GM21737 (cell line): ENCODE results near the gene MYB.
"Not testable (repeated sequence)": the region's sequence is repeated elsewhere in the genome, so short reads cannot be mapped to it uniquely, and the experiment has no call there.

Experiments used
- ATAC-seq: cut with Tn5 transposase; IDR thresholded peaks from one replicate; pipeline ENCODE4 v1.9.1; 2021; ENCODE audit warnings: mild to moderate bottlenecking, moderate library complexity; ENCODE audit not compliant: unreplicated experiment

MYB gene

DNA sequence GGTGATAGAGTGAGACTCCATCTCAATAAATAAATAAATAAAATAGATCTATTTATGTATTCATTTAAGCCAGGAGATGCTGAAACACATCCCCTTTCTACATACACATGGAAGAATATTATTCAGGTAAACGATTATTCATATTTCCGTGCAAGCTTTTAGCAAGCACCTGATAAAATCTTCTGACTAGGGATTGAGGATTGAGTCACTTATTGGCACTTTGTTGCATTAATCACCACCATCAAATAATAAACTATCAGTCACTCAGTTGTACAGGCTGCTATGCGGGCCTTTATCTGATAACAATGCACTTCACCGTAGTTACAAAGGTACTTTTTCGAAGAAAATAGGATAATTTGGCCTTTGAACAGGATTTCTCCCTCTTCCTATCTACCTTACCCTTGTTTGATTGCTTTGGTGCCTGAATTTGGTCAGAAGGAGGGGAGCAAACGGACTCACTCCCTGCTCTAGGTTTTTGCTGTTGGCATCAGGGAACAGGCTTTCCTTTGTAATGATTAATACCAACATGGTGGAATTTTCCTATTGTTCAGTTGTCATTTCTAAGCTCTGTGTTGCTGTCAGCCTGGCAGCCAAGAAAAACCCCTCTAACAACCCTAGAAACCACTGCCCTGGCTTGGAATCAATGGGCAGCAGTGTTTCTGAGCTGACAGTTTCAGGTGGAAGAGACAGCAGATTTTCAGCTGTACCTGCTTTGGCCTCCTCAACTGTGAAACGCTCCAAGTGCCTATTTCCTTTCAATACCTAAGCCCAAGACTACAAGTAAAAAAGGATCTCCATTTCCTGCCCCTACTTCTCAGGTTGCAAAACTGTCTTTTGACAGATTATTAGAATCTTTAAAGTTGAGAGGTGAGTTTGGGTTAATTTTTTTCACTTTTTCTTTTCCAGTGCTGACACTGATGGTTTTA is 63.0 kb downstream of the MYB start:
- ATAC-seq = no peak

DNA sequence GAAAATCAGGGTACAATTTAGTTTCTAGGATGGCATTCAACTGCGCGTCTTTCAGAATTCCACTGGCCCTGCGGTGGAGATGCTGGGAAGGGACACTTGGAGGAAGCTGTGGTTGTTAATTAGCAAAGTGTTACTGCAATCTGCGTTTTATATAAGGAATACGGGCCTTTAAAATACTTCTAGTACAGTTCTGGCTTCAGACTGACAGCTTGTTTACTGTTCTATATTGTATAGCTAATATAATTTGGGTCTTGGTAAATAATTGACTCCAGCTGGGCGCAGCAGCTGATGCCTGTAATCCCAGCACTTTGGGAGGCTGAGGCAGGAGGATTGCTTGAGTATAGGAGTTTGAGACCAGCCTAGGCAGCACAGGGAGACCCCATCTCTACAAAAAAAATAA is 63.7 kb downstream of the MYB start:
- ATAC-seq = no peak

DNA sequence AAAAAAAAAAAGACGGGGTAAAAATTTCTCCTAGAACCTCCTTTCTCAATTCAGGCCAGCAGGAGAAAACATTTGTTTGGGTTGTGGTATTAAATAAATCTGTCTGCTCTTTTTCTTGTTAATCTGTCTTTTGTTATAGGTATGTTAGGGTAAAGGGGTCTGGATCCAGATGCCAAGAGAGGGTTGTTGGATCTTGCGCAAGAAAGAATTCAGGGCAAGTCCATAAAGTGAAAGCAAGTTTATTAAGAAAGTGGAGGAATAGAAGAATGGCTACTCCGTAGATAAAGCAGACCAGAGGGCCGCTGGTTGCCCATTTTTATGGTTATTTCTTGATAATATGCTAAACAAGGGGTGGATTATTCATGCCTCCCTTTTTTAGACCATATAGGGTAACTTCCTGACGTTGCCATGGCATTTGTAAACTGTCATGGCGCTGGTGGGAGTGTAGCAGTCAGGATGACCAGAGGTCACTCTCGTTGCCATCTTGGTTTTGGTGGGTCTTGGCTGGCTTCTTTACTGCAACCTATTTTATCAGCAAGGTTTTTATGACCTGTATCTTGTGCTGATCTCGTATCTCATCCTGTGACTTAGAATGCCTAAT is 65.4 kb downstream of the MYB start:
- not testable (repeated sequence) for ATAC-seq

DNA sequence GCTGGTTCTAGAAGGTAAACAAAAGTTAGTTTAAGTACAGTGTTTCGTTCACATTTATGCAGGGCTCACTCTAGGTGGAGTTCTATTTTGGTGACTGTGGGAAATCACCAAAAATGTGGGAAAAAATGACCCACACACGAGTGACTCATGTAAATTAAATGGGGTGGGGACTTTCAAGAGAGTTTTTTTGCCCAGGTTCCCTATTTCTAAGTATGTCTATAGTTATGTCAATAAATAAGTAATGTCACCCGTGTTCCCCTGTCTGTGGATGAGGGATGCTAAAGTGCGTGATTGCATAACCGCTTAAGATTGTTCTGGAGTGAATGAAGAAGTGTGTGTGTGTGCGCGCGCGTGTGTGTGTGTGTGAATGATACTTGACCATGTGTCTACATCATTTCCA is 69.1 kb downstream of the MYB start:
- no peak for ATAC-seq

DNA sequence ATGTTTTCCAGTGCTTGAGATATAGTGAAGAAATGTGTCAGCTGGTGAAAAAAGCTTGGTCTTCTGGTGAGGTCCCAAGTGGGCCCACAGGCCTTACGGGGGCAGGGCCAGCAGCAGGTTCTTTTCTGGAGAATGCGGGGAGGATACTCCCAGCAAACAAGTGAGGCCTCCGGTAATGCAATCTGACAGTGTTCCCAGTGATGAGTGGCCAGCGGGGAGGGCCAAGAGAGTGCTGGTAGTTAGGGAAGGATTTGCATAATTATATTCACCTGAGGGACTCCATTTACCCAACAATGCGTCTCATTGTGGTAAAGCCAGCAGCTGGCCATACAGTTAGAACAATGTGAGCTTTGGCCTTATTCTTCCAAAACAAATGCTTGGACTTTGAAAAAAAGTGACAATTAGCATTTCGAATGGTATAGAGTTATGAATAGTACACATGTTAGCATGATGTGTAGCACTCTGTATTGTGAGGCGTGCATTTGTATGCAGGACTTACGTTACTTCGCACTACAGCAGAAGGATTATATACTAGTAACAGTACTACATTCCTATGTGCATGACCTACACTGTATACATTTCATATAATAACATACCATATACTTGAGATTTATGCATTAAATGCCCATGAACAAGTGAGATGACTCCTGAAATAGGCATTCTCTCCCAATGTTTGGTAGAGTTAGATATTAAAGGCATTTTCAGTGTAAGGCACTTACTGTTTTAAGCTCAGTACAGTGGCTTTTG is 69.8 kb downstream of the MYB start:
- no peak for ATAC-seq

DNA sequence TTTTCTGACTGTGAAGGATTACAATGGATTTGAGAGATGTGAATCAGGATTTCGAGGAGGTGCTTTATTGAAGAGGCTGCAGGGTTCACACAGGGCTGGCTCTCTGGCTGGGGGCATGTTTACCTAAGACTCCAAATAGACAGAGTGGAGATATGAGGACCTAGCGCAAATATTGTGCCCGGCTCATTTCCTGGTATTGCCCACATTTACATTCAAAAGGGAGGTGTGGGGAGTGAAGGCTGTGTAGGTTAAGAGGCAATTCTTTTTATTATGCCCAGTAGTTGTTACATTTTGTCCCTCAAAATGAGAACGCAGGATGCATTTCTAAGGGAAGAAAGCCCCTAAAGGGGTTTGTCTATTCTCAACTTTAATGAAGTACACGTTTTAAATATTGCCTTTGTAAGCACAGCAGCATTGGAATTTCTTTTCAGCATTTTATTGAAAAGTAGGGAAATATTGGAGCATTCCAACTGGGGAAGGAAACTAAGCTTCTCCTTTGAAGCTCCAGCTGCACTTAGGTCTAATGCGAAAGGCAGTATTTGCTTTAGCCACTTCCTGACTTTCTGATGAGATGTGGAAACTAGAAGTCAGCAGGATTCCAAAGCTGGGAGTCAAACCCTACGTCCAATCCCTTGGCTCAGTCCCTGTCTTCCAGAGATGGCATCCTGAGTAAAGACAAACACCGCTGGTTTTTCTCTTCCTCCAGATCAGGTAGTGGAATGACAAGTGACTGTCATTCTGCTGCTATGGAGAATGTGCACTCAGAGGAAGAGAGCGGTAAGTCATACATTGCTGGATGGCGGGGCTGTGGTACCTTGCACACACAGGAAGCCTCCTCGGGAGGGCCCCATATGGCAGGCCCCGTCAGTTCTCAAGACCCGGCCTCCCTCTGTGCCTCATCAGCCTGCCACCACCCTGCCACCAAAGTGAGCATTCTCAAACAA is 70.7 kb downstream of the MYB start:
- no peak for ATAC-seq

DNA sequence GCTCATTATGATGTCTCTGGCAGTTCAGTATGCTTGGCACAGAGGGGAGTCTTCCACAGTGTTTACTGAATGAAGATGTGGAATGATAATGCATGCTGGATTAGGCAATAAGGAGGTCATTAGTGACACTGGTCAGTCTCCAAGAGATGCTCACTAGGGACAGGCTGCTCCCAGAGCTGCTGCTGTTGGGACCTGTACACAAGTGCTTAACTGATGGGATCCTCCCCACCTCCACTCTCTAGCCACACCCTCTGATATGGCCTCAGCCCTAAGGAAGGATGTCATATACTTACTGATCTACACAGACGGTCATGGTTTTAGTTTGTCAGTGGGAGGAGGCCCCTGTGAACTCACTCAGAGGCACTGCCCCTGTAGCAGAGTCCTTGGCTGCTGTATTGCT is 73.4 kb downstream of the MYB start:
- no peak for ATAC-seq

DNA sequence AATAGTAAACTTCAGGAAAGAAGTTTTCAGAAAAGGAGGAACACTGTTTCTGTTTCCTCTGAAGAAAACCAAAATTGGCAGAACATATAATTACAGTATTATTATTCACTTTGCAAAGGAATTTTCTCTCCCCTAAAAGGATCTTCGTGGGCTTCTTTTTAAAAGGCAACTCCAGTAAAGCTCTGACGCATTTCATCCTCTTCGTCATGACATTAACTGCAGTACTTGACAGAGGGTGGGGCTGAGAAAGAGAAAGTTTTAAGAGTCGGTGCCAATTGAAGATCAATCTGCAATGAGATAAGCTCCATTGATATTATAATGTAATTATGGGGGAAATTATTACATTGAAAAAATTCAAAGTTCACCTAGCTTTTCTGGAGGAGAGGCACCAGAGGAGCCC is 75.8 kb downstream of the MYB start:
- no peak for ATAC-seq

DNA sequence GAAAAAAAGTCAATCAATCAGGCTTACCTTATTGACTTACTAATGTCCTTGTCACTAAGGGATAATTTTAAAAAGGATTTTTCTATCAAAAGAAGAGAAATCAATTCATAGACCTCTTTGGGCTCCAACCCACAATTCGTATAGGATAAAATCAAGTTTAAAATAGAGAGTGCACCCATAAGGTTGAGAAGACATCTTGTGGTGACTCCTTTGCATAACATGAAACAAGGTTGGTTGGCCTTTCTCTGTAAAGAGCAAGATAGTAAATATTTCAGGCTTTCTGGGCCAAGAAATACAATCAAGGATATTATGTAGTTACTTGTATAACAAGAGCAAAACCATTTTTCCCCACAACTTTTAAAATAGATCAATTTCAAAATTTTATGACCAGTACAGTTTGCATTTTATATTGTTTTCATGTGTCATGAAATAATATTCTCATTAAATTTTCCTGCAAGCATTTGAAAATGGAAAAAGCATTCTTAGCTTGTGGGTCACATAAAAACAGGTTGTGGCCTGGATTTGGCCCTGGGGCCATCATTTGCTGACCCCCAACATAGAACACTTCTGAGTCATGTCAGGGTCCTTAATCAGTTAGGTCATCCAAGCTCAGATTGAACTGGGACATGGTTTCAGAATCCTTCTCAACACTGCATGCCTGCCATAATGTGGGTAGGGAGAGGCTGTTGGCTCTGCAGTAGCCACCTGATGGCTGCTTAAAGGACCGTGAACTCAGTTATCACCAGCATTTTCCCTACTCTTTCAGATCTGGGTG is 76.7 kb downstream of the MYB start:
- ATAC-seq = no peak

DNA sequence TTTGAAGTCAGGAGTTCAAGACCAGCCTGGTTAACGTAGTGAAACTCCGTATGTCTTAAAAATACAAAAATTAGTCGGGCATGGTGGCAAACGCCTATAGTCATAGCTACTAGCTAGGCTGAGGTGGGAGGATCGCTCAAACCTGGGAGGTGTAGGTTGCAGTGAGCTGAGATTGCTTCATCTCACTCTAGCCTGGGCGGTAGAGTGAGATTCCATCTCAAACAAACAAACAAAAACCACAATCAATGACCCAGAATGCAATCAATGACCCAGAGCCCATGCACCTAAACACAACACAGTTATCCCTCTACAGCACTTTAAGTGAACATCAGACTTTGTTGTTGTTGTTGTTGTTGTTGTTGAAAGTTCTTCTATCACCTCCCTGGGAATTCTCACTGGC is 77.9 kb downstream of the MYB start:
- no peak for ATAC-seq

DNA sequence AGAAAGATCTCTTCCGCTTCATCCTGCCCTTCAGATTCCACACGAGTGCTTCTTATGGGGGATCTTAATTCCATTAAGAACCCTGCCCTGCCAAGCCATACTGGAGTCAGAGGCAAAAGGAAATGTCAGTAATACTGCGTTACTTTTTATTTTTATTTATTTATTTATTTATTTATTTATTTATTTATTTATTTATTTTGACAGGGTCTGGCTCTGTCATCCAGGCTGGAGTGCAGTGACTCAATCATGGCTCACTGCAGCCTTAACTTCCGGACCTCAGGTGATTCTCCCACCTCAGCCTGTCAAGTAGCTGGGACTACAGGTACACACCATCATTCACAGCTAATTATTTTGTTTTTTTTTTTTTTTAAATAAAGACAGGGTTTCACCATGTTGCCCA is 79.5 kb downstream of the MYB start:
- no peak for ATAC-seq

DNA sequence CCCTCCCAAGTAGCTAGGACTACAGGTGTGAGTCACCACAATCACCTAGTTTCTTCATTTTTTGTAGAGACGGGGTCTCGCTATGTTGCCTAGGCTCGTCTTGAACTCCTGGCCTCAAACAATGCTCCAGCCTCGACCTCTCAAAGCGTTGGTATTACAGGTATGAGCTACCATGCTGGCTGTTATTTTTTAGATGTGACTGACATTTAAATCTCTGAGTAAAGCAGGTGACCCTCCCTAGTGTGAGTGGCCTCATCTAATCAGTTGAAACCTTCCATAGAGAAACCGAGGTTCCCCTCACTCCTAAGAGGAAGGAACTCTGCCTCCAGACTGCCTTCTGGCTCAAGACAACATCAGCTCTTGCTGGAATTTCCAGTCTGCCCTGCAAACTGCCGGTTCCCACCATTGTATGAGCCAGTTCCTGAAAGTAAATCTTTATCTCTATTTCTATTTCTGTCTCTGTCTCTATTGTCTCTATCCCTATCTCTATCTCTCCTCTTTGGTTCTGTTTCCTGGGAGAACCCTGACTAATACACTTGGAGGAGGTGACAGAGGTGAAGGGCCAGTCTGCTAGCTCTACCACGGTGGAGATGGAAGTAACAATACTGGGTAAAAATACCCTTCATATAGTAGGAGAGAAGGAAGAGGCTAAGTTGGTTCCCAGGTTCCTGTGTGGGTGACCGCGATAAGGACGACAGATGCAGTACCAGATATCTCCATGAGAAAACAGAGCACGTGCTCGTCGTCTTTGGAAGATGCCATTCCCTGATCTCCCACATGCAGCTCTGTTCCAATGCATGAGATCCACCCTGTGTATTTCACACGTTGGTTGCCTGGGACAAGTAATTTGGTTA is 81.0 kb downstream of the MYB start:
- no peak for ATAC-seq

DNA sequence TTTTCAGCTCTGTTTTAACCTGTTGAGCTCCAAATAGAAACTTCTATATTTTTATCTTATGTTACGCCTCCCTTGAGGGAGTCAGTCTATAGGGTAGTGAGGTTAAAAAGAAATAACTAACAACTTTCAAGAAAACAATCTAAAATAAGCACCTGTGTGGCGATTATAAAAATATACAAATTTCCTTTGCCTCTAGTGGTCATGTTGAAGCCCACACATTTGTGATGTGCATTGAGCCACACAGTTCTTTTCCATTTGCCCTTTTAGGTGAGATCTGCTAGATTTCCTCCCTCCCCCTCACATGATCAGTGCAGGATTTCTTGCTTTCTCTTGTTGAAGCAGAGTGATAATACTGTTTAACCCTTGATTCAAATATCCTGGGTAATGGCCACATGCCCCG is 84.2 kb downstream of the MYB start:
- ATAC-seq = no peak

DNA sequence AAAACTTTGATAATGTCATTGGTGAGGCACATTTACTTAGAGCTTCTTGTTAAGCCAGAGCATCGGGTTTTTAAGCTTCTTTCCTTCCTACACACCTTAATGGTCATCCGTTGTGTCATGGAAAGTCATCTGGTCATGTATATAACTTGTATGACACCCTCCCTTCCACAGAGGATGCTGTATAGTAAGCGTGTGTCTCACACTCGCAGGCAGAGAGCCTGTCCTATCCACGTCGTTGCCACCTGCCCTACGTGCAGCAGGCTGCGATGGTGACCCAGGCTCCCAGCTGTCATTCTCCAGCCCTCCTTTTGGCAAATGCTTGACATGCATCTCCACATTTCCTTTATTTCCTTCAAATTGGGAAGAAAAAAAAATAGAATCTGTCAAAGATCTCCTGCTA is 85.6 kb downstream of the MYB start:
- no peak for ATAC-seq

DNA sequence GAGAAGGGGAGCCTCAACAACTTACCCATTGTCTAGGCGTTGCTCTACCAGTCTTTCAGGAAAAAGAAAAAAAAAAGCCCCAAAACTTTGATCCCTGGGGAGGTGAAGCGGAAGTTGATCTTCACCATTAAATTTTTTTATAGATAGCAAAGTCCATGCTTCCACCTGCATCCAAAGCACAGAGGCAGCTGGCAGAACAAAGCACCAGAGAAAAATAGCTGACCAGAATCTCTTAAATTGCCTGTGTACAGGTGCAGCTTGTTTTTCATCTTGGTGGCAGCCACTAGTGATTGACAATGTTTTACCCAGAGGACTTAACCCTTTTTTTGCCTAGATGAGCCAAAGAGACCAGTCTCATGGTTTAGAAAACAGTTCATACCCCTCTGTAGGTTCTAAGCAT is 86.0 kb downstream of the MYB start:
- ATAC-seq = no peak

DNA sequence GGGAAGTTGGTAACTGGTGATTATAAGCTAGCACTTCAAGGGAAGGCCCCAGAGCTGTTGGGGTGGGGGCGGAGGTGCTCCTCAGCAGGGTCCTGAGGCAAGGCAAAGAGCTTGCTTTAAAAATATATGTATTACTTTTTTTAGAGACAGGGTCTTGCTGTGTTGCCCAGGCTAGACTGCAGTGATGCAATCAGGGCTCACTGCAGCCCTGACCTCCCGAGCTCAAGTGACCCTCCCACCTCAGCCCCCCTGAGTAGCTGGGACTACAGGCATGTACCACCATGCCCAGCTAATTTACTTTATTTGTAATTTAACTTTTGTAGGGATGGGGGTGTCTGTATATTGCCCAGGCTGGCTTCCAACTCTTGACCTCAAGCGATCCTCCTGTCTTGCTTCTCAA is 87.2 kb downstream of the MYB start:
- no peak for ATAC-seq

DNA sequence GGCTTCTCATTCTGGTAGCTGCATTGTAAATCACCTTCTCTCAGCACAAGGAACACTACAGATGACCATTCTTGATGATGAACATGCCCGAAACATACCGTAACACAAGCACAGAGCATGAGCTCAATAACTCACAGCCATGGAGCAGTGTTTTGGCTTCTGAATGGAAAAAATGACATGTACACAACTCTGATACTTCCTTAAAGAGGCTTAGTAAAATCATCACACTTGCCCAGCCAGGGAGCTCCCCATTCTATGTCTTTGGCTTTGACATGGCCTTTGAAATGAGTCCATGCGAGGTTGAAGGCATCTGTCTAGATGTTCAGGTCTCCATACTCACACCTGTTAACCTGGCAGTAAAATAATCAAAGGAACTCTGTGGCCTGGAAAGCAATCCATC is 87.6 kb downstream of the MYB start:
- ATAC-seq = no peak
